CD14-positive monocyte (primary cell): ENCODE data around the gene OR4D11. TPM values are rescaled to one million over a fixed set of nuclear protein-coding genes. Genes with fewer than 3 reads are reported as not detected.

ENCODE experiments used
- DNase-seq, 3 donors: peaks; one replicate each; pipeline ENCODE4 v3.0.0-alpha.2; 2011 to 2022
- H2AFZ ChIP-seq: 2 replicates; pipeline ENCODE4 v1.6.0; 2012; ENCODE audit warnings: mild to moderate bottlenecking, low read depth, low read length, inconsistent platforms; ENCODE audit not compliant: insufficient read depth, poor library complexity, severe bottlenecking
- H3K27ac ChIP-seq, 2 donors: 1 replicate in 1 of 2; 2 replicates in 1 of 2; pipeline ENCODE4 v1.5.1; 2012 to 2013; ENCODE audit warnings: low read length in 2 of 2, control low read depth in 1 of 2, inconsistent platforms in 1 of 2, low read depth in 1 of 2, mild to moderate bottlenecking in 1 of 2
- H3K27me3 ChIP-seq, 2 donors: one replicate each; pipeline versions ENCODE4 v1.6.0 to v1.6.1; 2011 to 2013; ENCODE audit warnings: low read length in 2 of 2; ENCODE audit not compliant: control insufficient read depth in 2 of 2, insufficient read depth in 2 of 2
- H3K36me3 ChIP-seq, 2 donors: replicated peaks in 1 of 2; 1 replicate in 1 of 2; 2 replicates in 1 of 2; pipeline versions ENCODE4 v1.5.1 to v1.6.1; 2012 to 2013; ENCODE audit warnings: low read length in 2 of 2, control low read depth in 1 of 2, inconsistent platforms in 1 of 2, mild to moderate bottlenecking in 1 of 2; ENCODE audit not compliant: insufficient read depth in 2 of 2, control insufficient read depth in 1 of 2
- H3K4me1 ChIP-seq, 2 donors: 1 replicate in 1 of 2; 2 replicates in 1 of 2; pipeline versions ENCODE4 v1.5.1 to v1.6.1; 2012 to 2013; ENCODE audit warnings: low read length in 2 of 2, control low read depth in 1 of 2, inconsistent platforms in 1 of 2, mild to moderate bottlenecking in 1 of 2, moderate library complexity in 1 of 2; ENCODE audit not compliant: insufficient read depth in 2 of 2, control insufficient read depth in 1 of 2
- H3K4me2 ChIP-seq: replicated peaks from 2 replicates; pipeline ENCODE3; 2012; ENCODE audit warnings: low read length, moderate library complexity, mild to moderate bottlenecking; ENCODE audit not compliant: poor library complexity, severe bottlenecking; ENCODE audit errors: extremely low read depth
- H3K4me3 ChIP-seq, 3 experiments: fragments of 200-600 bp in 1 of 3; sonication (generic) in 1 of 3; replicated peaks in 1 of 3; 1 replicate in 2 of 3; 2 replicates in 1 of 3; pipeline ENCODE4 v1.5.1; 2011 to 2013; ENCODE audit warnings: low read length in 3 of 3, mild to moderate bottlenecking in 3 of 3, control low read depth in 2 of 3, low read depth in 2 of 3, inconsistent platforms in 1 of 3, moderate library complexity in 1 of 3
- H3K79me2 ChIP-seq: 2 replicates; pipeline ENCODE4 v1.6.0; 2012; ENCODE audit warnings: mild to moderate bottlenecking, control low read depth, inconsistent platforms, low read length, moderate library complexity; ENCODE audit not compliant: insufficient read depth
- H3K9ac ChIP-seq: 2 replicates; pipeline ENCODE4 v1.6.0; 2017; ENCODE audit warnings: low read length, mild to moderate bottlenecking; ENCODE audit not compliant: insufficient read depth, poor library complexity, severe bottlenecking
- H3K9me3 ChIP-seq, 2 donors: replicated peaks in 1 of 2; 1 replicate in 1 of 2; 2 replicates in 1 of 2; pipeline versions ENCODE4 v1.5.1 to v1.6.1; 2012 to 2013; ENCODE audit warnings: low read length in 2 of 2, control low read depth in 1 of 2; ENCODE audit not compliant: control insufficient read depth in 1 of 2, insufficient read depth in 1 of 2
- H4K20me1 ChIP-seq: 2 replicates; pipeline ENCODE4 v1.6.0; 2012; ENCODE audit warnings: mild to moderate bottlenecking, low read length, control low read depth, moderate library complexity; ENCODE audit not compliant: insufficient read depth
- H3K27ac Mint-ChIP-seq, 7 donors: one replicate each; pipeline ENCODE4 v1.8.0; 2020; ENCODE audit warnings: mild to moderate bottlenecking in 7 of 7, mixed read lengths in 7 of 7, moderate library complexity in 6 of 7, inconsistent platforms in 2 of 7
- H3K27me3 Mint-ChIP-seq, 3 donors: one replicate each; pipeline ENCODE4 v1.8.0; 2021 to 2022; ENCODE audit warnings: low read depth in 3 of 3, mild to moderate bottlenecking in 3 of 3, mixed read lengths in 3 of 3, moderate library complexity in 3 of 3, inconsistent platforms in 1 of 3
- H3K36me3 Mint-ChIP-seq, 2 donors: one replicate each; pipeline ENCODE4 v1.8.0; 2020; ENCODE audit warnings: mixed read lengths in 2 of 2, inconsistent platforms in 1 of 2, mild to moderate bottlenecking in 1 of 2
- H3K4me1 Mint-ChIP-seq: one replicate; pipeline ENCODE4 v1.8.0; 2020; ENCODE audit warnings: mild to moderate bottlenecking, mixed read lengths
- H3K4me3 Mint-ChIP-seq, 2 donors: one replicate each; pipeline ENCODE4 v1.8.0; 2020; ENCODE audit warnings: mild to moderate bottlenecking in 2 of 2, mixed read lengths in 2 of 2, moderate library complexity in 1 of 2
- H3K9me3 Mint-ChIP-seq, 7 donors: one replicate each; pipeline ENCODE4 v1.8.0; 2020 to 2022; ENCODE audit warnings: mixed read lengths in 7 of 7, mild to moderate bottlenecking in 6 of 7, moderate library complexity in 6 of 7, inconsistent platforms in 2 of 7
- CTCF ChIP-seq: fragments of 200-600 bp; IDR thresholded peaks from one replicate; pipeline ENCODE4 v1.8.0; 2022; ENCODE audit warnings: antibody characterized with exemption, mild to moderate bottlenecking
- WGBS: methylation state at CpG from one replicate; pipeline ENCODE4 v1.1.5; 2013; ENCODE audit warnings: missing lambda C conversion rate; ENCODE audit not compliant: insufficient coverage; 5-methylcytosine and 5-hydroxymethylcytosine counted together
- intact Hi-C, 2 donors: fragments of 100-400 bp; cut with micrococcal nuclease; formaldehyde crosslinking; loops; one replicate each; pipeline versions ENCODE4 v1.15.0 to v1.15.1; 2023
- polyA plus RNA-seq, 3 donors: library from polyadenylated mRNA; depleted of rRNA in 1 of 3; unstranded in 2 of 3; stranded (reverse) in 1 of 3; fragments of 300-500 nt in 2 of 3; fragments of >200 nt in 1 of 3; fragmentation: Illumina TruSeq in 2 of 3; gene quantifications; 1 replicate in 2 of 3; 2 replicates in 1 of 3; pipeline ENCODE4 v1.2.3, GENCODE V29; 2012 to 2021

The OR4D11 gene
- polyA plus RNA-seq, 3 donors = not detected

GRCh38 chr11:59550842-59551658, 47.7 kb downstream of the OR4D11 start:
- TF ChIP-seq CTCF = no peak
- H3K4me1 Mint-ChIP-seq = peaks cover 45% of the 10 kb centered on the region

GRCh38 chr11:59551659-59552521, 48.5 kb downstream of the OR4D11 start:
- Histone ChIP-seq H3K9ac (no peak overlapping the region), H4K20me1 (no peaks in the 10 kb centered on the region), H3K9me3 (peaks cover 0 to 6% of the 10 kb centered on the region in 2 donors), H3K4me3 (peak overlapping the region; percentile 48 to 83 (median 55)), H3K36me3 (no peaks in the 10 kb centered on the region), H3K27ac (no peak overlapping the region), H3K27me3 (peaks cover 11 to 22% of the 10 kb centered on the region in 2 donors), H3K4me2 (peak overlapping the region; percentile 92), H2AFZ (peak overlapping the region; percentile 33), H3K4me1 (peaks cover 42 to 48% of the 10 kb centered on the region in 2 donors), H3K79me2 (no peaks in the 10 kb centered on the region)
- peaks cover 0 to 15% (median 10%) of the 10 kb centered on the region in 7 donors for H3K9me3 Mint-ChIP-seq
- TF ChIP-seq CTCF = no peak
- peaks cover 52% of the 10 kb centered on the region for H3K4me1 Mint-ChIP-seq
- intact Hi-C loops = loop anchor here in 1 of 2 donors (2.0 kb wide), 1 partner anchor 13 kb away; no protein-coding TSS in a partner anchor
- WGBS = 77% methylated on average over 13 of the region's 30 CpGs
- no peak overlapping the region for H3K27ac Mint-ChIP-seq
- DNase-seq = no peak
- H3K36me3 Mint-ChIP-seq = peaks cover 0 to 3% of the 10 kb centered on the region in 2 donors
- H3K4me3 Mint-ChIP-seq = peak overlapping the region; percentile 86 to 90
- H3K27me3 Mint-ChIP-seq = peaks cover 28 to 31% (median 30%) of the 10 kb centered on the region in 3 donors

More at GRCh38 chr11:59550842-59551658, 47.7 kb downstream of the OR4D11 start:
- Histone ChIP-seq H3K79me2 (no peaks in the 10 kb centered on the region), H3K36me3 (no peaks in the 10 kb centered on the region), H3K4me3 (peak overlapping the region; percentile 48 to 83 (median 55)), H4K20me1 (no peaks in the 10 kb centered on the region), H3K9ac (peak overlapping the region; percentile 31), H3K27ac (peak overlapping the region in 1 of 2 donors; percentile 34), H2AFZ (peak overlapping the region; percentile 75), H3K27me3 (peaks cover 5 to 13% of the 10 kb centered on the region in 2 donors), H3K4me2 (peak overlapping the region; percentile 92), H3K9me3 (peaks cover 0 to 6% of the 10 kb centered on the region in 2 donors), H3K4me1 (peaks cover 34 to 39% of the 10 kb centered on the region in 2 donors)
- intact Hi-C loops = loop anchor here in 1 of 2 donors (2.0 kb wide), 1 partner anchor 14 kb away; no protein-coding TSS in a partner anchor
- Mint-ChIP-seq H3K4me3 (peak overlapping the region; percentile 86 to 90), H3K36me3 (no peaks in the 10 kb centered on the region), H3K27me3 (peaks cover 20 to 23% (median 22%) of the 10 kb centered on the region in 3 donors), H3K27ac (peak overlapping the region in 5 of 7 donors; percentile 33 to 79 (median 59)), H3K9me3 (peaks cover 0 to 13% (median 8%) of the 10 kb centered on the region in 7 donors)
- WGBS = under 1% methylated on average over 21 of the region's 34 CpGs
- DNase-seq = peak; percentile 64 to 79 (median 74)
